ENCODE data around the gene TMTC2. TPM values are rescaled to one million over a fixed set of nuclear protein-coding genes. Genes with fewer than 3 reads are reported as not detected.

The TMTC2 gene
- total and polyA plus RNA-seq, 3 donors from 2014 or later: 8.1 to 22.4 (median 19.4) TPM

DNA sequence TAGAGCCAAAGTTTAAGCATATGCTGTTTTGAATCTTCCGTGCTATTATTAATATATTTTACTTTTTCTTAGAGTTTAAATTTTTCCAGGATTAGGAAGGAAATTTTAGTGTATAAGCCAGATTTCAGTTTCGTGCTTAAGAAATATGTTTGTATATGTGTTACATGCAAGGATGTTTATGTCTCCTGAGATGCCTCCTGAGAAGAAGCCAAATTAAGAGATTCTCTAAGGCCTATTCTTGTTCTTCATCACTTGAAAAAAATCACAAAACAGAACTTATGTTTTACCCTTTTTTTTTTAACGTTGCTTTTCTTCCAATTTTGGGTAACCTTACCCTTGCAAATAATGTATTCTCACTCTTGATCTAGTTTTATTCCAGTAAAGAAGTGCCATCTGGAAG is 412.7 kb downstream of the TMTC2 start:
- H3K9me3 ChIP-seq: no peaks in the 10 kb centered on the region
- 80 to 82% methylated on average over 3 of the region's 3 CpGs for WGBS, 2 donors
- TF ChIP-seq, protein P1, sequence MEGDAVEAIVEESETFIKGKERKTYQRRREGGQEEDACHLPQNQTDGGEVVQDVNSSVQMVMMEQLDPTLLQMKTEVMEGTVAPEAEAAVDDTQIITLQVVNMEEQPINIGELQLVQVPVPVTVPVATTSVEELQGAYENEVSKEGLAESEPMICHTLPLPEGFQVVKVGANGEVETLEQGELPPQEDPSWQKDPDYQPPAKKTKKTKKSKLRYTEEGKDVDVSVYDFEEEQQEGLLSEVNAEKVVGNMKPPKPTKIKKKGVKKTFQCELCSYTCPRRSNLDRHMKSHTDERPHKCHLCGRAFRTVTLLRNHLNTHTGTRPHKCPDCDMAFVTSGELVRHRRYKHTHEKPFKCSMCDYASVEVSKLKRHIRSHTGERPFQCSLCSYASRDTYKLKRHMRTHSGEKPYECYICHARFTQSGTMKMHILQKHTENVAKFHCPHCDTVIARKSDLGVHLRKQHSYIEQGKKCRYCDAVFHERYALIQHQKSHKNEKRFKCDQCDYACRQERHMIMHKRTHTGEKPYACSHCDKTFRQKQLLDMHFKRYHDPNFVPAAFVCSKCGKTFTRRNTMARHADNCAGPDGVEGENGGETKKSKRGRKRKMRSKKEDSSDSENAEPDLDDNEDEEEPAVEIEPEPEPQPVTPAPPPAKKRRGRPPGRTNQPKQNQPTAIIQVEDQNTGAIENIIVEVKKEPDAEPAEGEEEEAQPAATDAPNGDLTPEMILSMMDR (IDR thresholded peaks at IDR 0.05): no peak
- no peak for TF ChIP-seq POLR2A (IDR thresholded peaks at IDR 0.05)
- H3K4me3 ChIP-seq: no peak overlapping the region
- no peaks in the 10 kb centered on the region for H3K36me3 ChIP-seq (ENCODE audit: low read depth, missing control alignments)
- no peaks in the 10 kb centered on the region for H3K4me1 ChIP-seq
- H3K27ac ChIP-seq: no peak overlapping the region
- DNase-seq: no peak
- intact Hi-C loops (cut with DNase I; ENCODE audit: low total_unique reads): no loop called here
- no peaks in the 10 kb centered on the region for H3K27me3 ChIP-seq

- TF ChIP-seq POLR2A (IDR thresholded peaks at IDR 0.05): no peak
- TF ChIP-seq, protein P1 (IDR thresholded peaks at IDR 0.05): no peak
- 56 to 66% methylated on average over 2 of the region's 2 CpGs for WGBS, 2 donors
- Histone ChIP-seq H3K27me3 (no peaks in the 10 kb centered on the region), H3K4me1 (no peaks in the 10 kb centered on the region), H3K9me3 (no peaks in the 10 kb centered on the region), H3K36me3 (ENCODE audit: low read depth, missing control alignments) (no peaks in the 10 kb centered on the region), H3K27ac (no peak overlapping the region), H3K4me3 (no peak overlapping the region)
- intact Hi-C loops (cut with DNase I; ENCODE audit: low total_unique reads): no loop called here
- DNase-seq: no peak
These were observed 415.8 kb downstream of the TMTC2 start for GRCh38 chr12:83102499-83102898.

DNA sequence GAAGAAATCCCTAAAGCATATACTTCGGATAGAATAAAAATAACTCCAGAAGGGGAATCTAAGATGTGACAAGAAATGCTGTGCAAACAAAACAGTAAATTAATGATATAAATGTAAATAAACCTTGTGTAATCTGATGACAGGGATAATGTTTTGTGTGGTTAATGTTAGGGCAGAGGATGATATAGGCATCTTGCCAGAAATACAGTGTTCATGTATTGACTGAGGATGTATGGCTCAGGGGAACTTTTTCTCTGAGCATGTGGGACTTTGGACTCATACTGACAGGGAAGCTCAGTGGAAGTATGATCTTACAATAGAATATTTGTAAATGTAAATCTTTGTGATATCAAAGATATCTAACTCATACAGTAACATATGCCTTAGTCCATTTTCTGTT is 420.2 kb downstream of the TMTC2 start:
- intact Hi-C loops (cut with DNase I; ENCODE audit: low total_unique reads): no loop called here
- DNase-seq: no peak
- TF ChIP-seq, protein P1 (IDR thresholded peaks at IDR 0.05): no peak
- TF ChIP-seq POLR2A (IDR thresholded peaks at IDR 0.05): no peak
- Histone ChIP-seq H3K4me1 (no peaks in the 10 kb centered on the region), H3K9me3 (no peaks in the 10 kb centered on the region), H3K36me3 (ENCODE audit: low read depth, missing control alignments) (no peaks in the 10 kb centered on the region), H3K27me3 (no peaks in the 10 kb centered on the region), H3K27ac (no peak overlapping the region), H3K4me3 (no peak overlapping the region)
- 93 to 97% methylated on average over 1 of the region's 1 CpG for WGBS, 2 donors

- intact Hi-C loops (cut with DNase I; ENCODE audit: low total_unique reads): no loop called here
- TF ChIP-seq, protein P1 (IDR thresholded peaks at IDR 0.05): no peak
- TF ChIP-seq POLR2A (IDR thresholded peaks at IDR 0.05): no peak
- Histone ChIP-seq H3K4me1 (no peaks in the 10 kb centered on the region), H3K9me3 (no peaks in the 10 kb centered on the region), H3K36me3 (ENCODE audit: low read depth, missing control alignments) (no peaks in the 10 kb centered on the region), H3K27ac (no peak overlapping the region), H3K27me3 (no peaks in the 10 kb centered on the region), H3K4me3 (no peak overlapping the region)
- WGBS, 2 donors: 57 to 69% methylated on average over 1 of the region's 1 CpG
- DNase-seq: no peak
These were observed 423.7 kb downstream of the TMTC2 start for GRCh38 chr12:83110424-83110823.

- H3K9me3 ChIP-seq: no peaks in the 10 kb centered on the region
- TF ChIP-seq, protein P1 (IDR thresholded peaks at IDR 0.05): no peak
- no peak for TF ChIP-seq POLR2A (IDR thresholded peaks at IDR 0.05)
- no peak overlapping the region for H3K27ac ChIP-seq
- H3K4me1 ChIP-seq: no peaks in the 10 kb centered on the region
- intact Hi-C loops (cut with DNase I; ENCODE audit: low total_unique reads): no loop called here
- WGBS, 2 donors: 80 to 84% methylated on average over 4 of the region's 4 CpGs
- no peak for DNase-seq
- no peaks in the 10 kb centered on the region for H3K36me3 ChIP-seq (ENCODE audit: low read depth, missing control alignments)
- no peaks in the 10 kb centered on the region for H3K27me3 ChIP-seq
- H3K4me3 ChIP-seq: no peak overlapping the region
These were observed 427.2 kb downstream of the TMTC2 start for GRCh38 chr12:83113945-83114344.

Measured in testis (tissue), 3 donors.